Fibroblast of skin of back (primary cell): ENCODE data around the gene HIRIP3.
A peak's percentile ranks its signal among the peaks of the same experiment; 100 is the strongest.

Experiments used
- DNase-seq: peaks from one replicate; pipeline ENCODE4 v3.0.0-alpha.2; 2013

HIRIP3 gene

GRCh38 chr16:29958756-29959155 is 36.7 kb downstream of the HIRIP3 start:
- no peak for DNase-seq

DNA sequence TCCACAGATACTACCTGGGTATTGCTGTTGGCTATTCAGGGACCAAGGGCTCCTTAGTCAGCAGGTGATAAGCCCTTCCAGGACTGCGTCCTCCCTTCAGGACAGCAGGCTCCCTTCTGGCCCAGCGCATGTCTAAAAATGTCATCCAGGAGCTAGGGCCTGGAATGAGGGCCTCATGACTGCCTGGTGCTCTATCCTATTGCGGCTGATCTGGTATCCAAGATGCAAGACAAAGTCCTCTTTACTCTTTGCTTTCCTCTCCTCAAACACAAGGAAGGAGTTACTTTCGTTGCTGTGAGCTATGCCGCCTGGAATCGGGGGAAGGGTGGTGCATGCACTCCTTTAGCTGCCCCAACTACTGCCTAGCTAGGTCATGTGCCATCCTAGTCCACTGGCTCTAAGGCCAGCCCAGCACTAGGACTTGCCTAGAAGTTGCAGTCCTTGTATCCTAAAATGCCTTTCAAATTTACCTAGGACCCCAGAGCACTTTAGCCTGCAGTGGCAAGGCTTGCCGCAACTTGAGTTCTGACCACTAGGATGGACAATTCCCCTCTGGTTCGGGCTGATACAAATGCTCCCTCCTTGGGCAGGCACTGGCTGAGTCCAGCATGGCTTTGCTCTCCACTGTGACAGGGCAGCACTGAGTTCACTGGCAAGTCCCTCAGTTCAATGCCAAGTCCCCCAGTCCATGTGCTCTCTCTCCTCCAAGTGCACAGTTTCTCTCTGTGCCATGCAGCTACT is 43.6 kb downstream of the HIRIP3 start:
- DNase-seq = no peak

DNA sequence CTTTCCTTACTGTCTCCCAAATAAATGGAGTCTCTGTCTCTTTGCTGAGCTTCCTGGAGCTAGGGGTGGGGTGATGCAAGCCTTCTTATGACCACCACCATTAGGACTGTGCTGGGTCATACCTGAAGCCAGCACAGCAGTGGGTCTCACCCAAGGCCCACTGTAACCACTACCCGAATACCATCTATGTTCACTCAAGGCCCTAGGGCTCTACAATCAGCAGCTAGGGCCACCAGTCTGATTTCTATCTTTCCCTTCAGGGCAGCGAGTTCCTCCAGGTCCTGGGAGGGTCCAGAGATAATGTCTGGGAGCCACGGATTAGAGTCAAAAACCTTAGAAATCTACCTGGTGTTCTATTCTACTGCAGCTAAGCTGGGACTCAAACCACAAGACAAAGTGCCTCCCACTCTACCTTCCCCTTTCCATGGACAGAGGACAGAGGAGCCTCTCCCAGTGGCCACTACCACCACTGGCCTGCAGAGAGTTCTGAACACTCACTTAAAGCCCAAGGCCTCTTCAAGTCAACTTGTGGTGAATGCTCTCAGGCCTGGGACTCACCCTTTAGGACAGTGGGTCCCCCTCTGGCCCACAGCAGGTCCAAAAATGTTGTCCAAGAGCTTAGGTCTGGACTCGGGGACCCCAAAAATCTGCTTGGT is 44.5 kb downstream of the HIRIP3 start:
- DNase-seq = no peak

- DNase-seq = no peak
These were observed 47.5 kb downstream of the HIRIP3 start for GRCh38 chr16:29947897-29948296.

- peak; percentile 99 for DNase-seq
These were observed 51.3 kb downstream of the HIRIP3 start for GRCh38 chr16:29943846-29944799.
